ENCODE measurements around the gene RPL38.

RPL38 gene

GRCh38 chr17:74203439-74204240 lies at the start of gene RPL38:
Gene RPL38, plus strand, starts transcription at chr17:74203678. Its CDS starts 278 bp downstream, at chr17:74203956.
- DNase-seq (ENCODE audit: low spot score), result peak; percentile 97

GRCh38 chr17:74153821-74154430 lies 49.6 kb upstream of the RPL38 start:
- no peak for DNase-seq (ENCODE audit: low spot score)

GRCh38 chr17:74156878-74157277 lies 46.6 kb upstream of the RPL38 start:
- no peak for DNase-seq (ENCODE audit: low spot score)

GRCh38 chr17:74157366-74157765 lies 46.1 kb upstream of the RPL38 start:
- DNase-seq (ENCODE audit: low spot score), result no peak

GRCh38 chr17:74158761-74159160 lies 44.7 kb upstream of the RPL38 start:
- no peak for DNase-seq (ENCODE audit: low spot score)

GRCh38 chr17:74159226-74159840 lies 44.1 kb upstream of the RPL38 start:
- no peak for DNase-seq (ENCODE audit: low spot score)

GRCh38 chr17:74160656-74161502 lies 42.6 kb upstream of the RPL38 start:
- no peak for DNase-seq (ENCODE audit: low spot score)

GRCh38 chr17:74161503-74161875 lies 42.0 kb upstream of the RPL38 start:
- no peak for DNase-seq (ENCODE audit: low spot score)

- DNase-seq (ENCODE audit: low spot score), result no peak
These were observed 40.1 kb upstream of the RPL38 start for GRCh38 chr17:74163271-74163821.

GRCh38 chr17:74163836-74164235 lies 39.6 kb upstream of the RPL38 start:
- no peak for DNase-seq (ENCODE audit: low spot score)

- DNase-seq (ENCODE audit: low spot score), result no peak
These were observed 38.9 kb upstream of the RPL38 start for GRCh38 chr17:74164446-74165045.

- DNase-seq (ENCODE audit: low spot score), result no peak
These were observed 37.6 kb upstream of the RPL38 start for GRCh38 chr17:74165797-74166365.

- no peak for DNase-seq (ENCODE audit: low spot score)
These were observed 32.6 kb upstream of the RPL38 start for GRCh38 chr17:74170924-74171323.

- no peak for DNase-seq (ENCODE audit: low spot score)
These were observed 30.8 kb upstream of the RPL38 start for GRCh38 chr17:74172700-74173099.

GRCh38 chr17:74176546-74177001 lies 26.9 kb upstream of the RPL38 start:
- DNase-seq (ENCODE audit: low spot score), result peak; percentile 64

- no peak for DNase-seq (ENCODE audit: low spot score)
These were observed 26.4 kb upstream of the RPL38 start for GRCh38 chr17:74177018-74177450.

GRCh38 chr17:74179576-74179975 lies 23.9 kb upstream of the RPL38 start:
- no peak for DNase-seq (ENCODE audit: low spot score)

- no peak for DNase-seq (ENCODE audit: low spot score)
These were observed 23.1 kb upstream of the RPL38 start for GRCh38 chr17:74180336-74180735.

- DNase-seq (ENCODE audit: low spot score), result no peak
These were observed 22.1 kb upstream of the RPL38 start for GRCh38 chr17:74181341-74181740.

GRCh38 chr17:74182041-74182723 lies 21.3 kb upstream of the RPL38 start:
- no peak for DNase-seq (ENCODE audit: low spot score)

Data from NAMALWA (cell line).